IMR-90 (cell line): ENCODE results near the gene FOXK1. TPM values are rescaled to one million over a fixed set of nuclear protein-coding genes. Genes with fewer than 3 reads are reported as not detected.

ENCODE experiments used
- ATAC-seq: fragments of 200-7000 bp; cut with Tn5 transposase; 2 replicates; pipeline ENCODE4 v1.9.1; 2020; ENCODE audit warnings: low read depth, mild to moderate bottlenecking, moderate library complexity
- BruUV-seq: library from RNA; stranded (reverse); fragments of 400-500 nt; replicated peaks from 2 replicates; lab custom pipeline; 2021; lab: Mats Ljungman, UMichigan
- CTCF ChIA-PET: fragments of 300-600 bp; formaldehyde crosslinking; extraction: SDS; loops from one replicate; lab custom pipeline; 2021; ENCODE audit warnings: antibody characterized with exemption; lab: Yijun Ruan, JAX
- POLR2A ChIA-PET: fragments of 300-600 bp; sonication (Branson Sonifier 250); formaldehyde crosslinking; loops from one replicate; lab custom pipeline; 2022; ENCODE audit warnings: antibody characterized with exemption; ENCODE audit not compliant: unreplicated experiment; lab: Charles Lee
- DNase-seq: peaks from one replicate; pipeline ENCODE4 v3.0.0; 2013
- H2AFZ ChIP-seq: replicated peaks from 2 replicates; pipeline ENCODE3; 2013; ENCODE audit warnings: low read length, mild to moderate bottlenecking; ENCODE audit not compliant: poor library complexity
- H2AK5ac ChIP-seq: 2 replicates; pipeline ENCODE4 v1.6.1; 2013; ENCODE audit warnings: low read depth, low read length, inconsistent platforms
- H2AK9ac ChIP-seq: replicated peaks from 2 replicates; pipeline ENCODE3; 2013; ENCODE audit warnings: mild to moderate bottlenecking, low read depth, low read length, moderate library complexity; ENCODE audit not compliant: poor library complexity
- H2BK120ac ChIP-seq: 2 replicates; pipeline ENCODE4 v1.6.1; 2013; ENCODE audit warnings: low read depth, low read length, inconsistent platforms
- H2BK15ac ChIP-seq: 3 replicates; pipeline ENCODE4 v1.6.1; 2013; ENCODE audit warnings: low read depth, low read length, inconsistent platforms
- H2BK20ac ChIP-seq: 2 replicates; pipeline ENCODE4 v1.6.1; 2013; ENCODE audit warnings: low read depth, mild to moderate bottlenecking, inconsistent platforms, low read length, moderate library complexity
- H2BK5ac ChIP-seq: 2 replicates; pipeline ENCODE4 v1.6.1; 2013; ENCODE audit warnings: mild to moderate bottlenecking, low read depth, low read length, inconsistent platforms; ENCODE audit not compliant: poor library complexity, severe bottlenecking
- H3K14ac ChIP-seq: replicated peaks from 2 replicates; pipeline ENCODE4 v1.6.1; 2013; ENCODE audit warnings: low read depth, low read length, inconsistent platforms
- H3K18ac ChIP-seq: 2 replicates; pipeline ENCODE4 v1.6.1; 2013; ENCODE audit warnings: low read depth, low read length, control low read depth
- H3K23ac ChIP-seq: 2 replicates; pipeline ENCODE4 v1.6.1; 2013; ENCODE audit warnings: low read depth, low read length, inconsistent platforms
- H3K27ac ChIP-seq: 2 replicates; pipeline ENCODE4 v1.5.1; 2013; ENCODE audit warnings: mild to moderate bottlenecking, control low read depth, low read length; ENCODE audit not compliant: insufficient read depth
- H3K27me3 ChIP-seq: 2 replicates; pipeline ENCODE4 v1.6.1; 2013; ENCODE audit warnings: low read length; ENCODE audit not compliant: control insufficient read depth, insufficient read depth
- H3K36me3 ChIP-seq: 2 replicates; pipeline ENCODE4 v1.6.1; 2013; ENCODE audit warnings: low read length, mixed read lengths; ENCODE audit not compliant: control insufficient read depth, insufficient read depth
- H3K4ac ChIP-seq: 2 replicates; pipeline ENCODE4 v1.6.1; 2013; ENCODE audit warnings: low read depth, low read length, inconsistent platforms
- H3K4me1 ChIP-seq: 2 replicates; pipeline ENCODE4 v1.6.1; 2013; ENCODE audit warnings: low read length, mixed read lengths; ENCODE audit not compliant: control insufficient read depth, insufficient read depth
- H3K4me2 ChIP-seq: 2 replicates; pipeline ENCODE4 v1.6.1; 2013; ENCODE audit warnings: low read depth, mild to moderate bottlenecking, control low read depth, low read length, moderate library complexity
- H3K4me3 ChIP-seq: 2 replicates; pipeline ENCODE4 v1.5.1; 2013; ENCODE audit warnings: low read depth, mild to moderate bottlenecking, control low read depth, low read length, moderate library complexity; ENCODE audit not compliant: insufficient read depth
- H3K56ac ChIP-seq: 2 replicates; pipeline ENCODE4 v1.6.1; 2013; ENCODE audit warnings: low read length, inconsistent platforms; ENCODE audit not compliant: insufficient read depth; ENCODE audit errors: extremely low read depth
- H3K79me1 ChIP-seq, 2 experiments: 2 replicates each; pipeline ENCODE4 v1.6.1; 2013; ENCODE audit warnings: low read length in 2 of 2, inconsistent platforms in 1 of 2, low read depth in 1 of 2
- H3K9ac ChIP-seq: 2 replicates; pipeline ENCODE4 v1.6.1; 2013; ENCODE audit warnings: low read depth, low read length, control low read depth
- H3K9me1 ChIP-seq: 2 replicates; pipeline ENCODE4 v1.6.1; 2013; ENCODE audit warnings: low read length, inconsistent platforms; ENCODE audit not compliant: insufficient read depth
- H3K9me3 ChIP-seq: 2 replicates; pipeline ENCODE4 v1.6.1; 2013; ENCODE audit warnings: low read length; ENCODE audit not compliant: control insufficient read depth, insufficient read depth
- H4K20me1 ChIP-seq: 2 replicates; pipeline ENCODE4 v1.6.1; 2013; ENCODE audit warnings: low read length, inconsistent platforms; ENCODE audit not compliant: insufficient read depth
- H4K5ac ChIP-seq: 2 replicates; pipeline ENCODE4 v1.6.1; 2013; ENCODE audit warnings: mild to moderate bottlenecking, low read depth, low read length, control low read depth
- H4K8ac ChIP-seq, 2 experiments: 2 replicates each; pipeline ENCODE4 v1.6.1; 2013; ENCODE audit warnings: low read depth in 2 of 2, low read length in 2 of 2, control low read depth in 1 of 2, inconsistent platforms in 1 of 2
- H4K91ac ChIP-seq: 2 replicates; pipeline ENCODE4 v1.6.1; 2013; ENCODE audit warnings: low read depth, low read length, inconsistent platforms; ENCODE audit not compliant: insufficient read depth
- MAFK ChIP-seq: IDR thresholded peaks from 2 replicates; pipeline ENCODE4 v1.6.1; 2012; ENCODE audit warnings: low read depth, low read length, improper control_type of control experiment
- MAZ ChIP-seq: IDR thresholded peaks from 2 replicates; pipeline ENCODE4 v1.6.1; 2012; ENCODE audit warnings: low read depth, mild to moderate bottlenecking, low read length, improper control_type of control experiment, moderate library complexity, borderline replicate concordance
- MXI1 ChIP-seq: IDR thresholded peaks from 2 replicates; pipeline ENCODE4 v1.6.1; 2012; ENCODE audit warnings: low read depth, mild to moderate bottlenecking, low read length, moderate library complexity, borderline replicate concordance
- POLR2A ChIP-seq: IDR thresholded peaks from 2 replicates; pipeline ENCODE4 v1.6.1; 2012; ENCODE audit warnings: mild to moderate bottlenecking, low read depth, low read length
- RAD21 ChIP-seq: IDR thresholded peaks from 2 replicates; pipeline ENCODE4 v1.6.1; 2012; ENCODE audit warnings: low read length, improper control_type of control experiment
- RFX5 ChIP-seq: IDR thresholded peaks from 2 replicates; pipeline ENCODE4 v1.8.0; 2012; ENCODE audit warnings: low read depth, mild to moderate bottlenecking, low read length, moderate library complexity
- SMC3 ChIP-seq: fragments of 150-350 bp; IDR thresholded peaks from 2 replicates; pipeline ENCODE4 v1.6.1; 2016; ENCODE audit warnings: low read depth, mild to moderate bottlenecking, antibody characterized with exemption, low read length, moderate library complexity
- WGBS, 2 experiments: methylation state at CpG; one replicate each; pipeline versions ENCODE4 v1.1.5 to v1.1.7; 2013; ENCODE audit warnings: missing lambda C conversion rate in 2 of 2; ENCODE audit not compliant: insufficient read length in 1 of 2; ENCODE audit errors: extremely low coverage in 2 of 2; 5-methylcytosine and 5-hydroxymethylcytosine counted together
- dilution Hi-C: fragments of 300-500 bp; cut with HindIII; formaldehyde crosslinking; loops from one replicate; pipeline ENCODE4 v1.14.3; 2018; ENCODE audit warnings: low sequenced_read_pairs; ENCODE audit not compliant: unreplicated experiment
- in situ Hi-C: fragments of 300-500 bp; cut with MboI; formaldehyde crosslinking; loops from 3 replicates; pipeline ENCODE4 v1.14.3; 2019; ENCODE audit warnings: low sequenced_read_pairs, inconsistent platforms, mixed read lengths
- intact Hi-C: fragments of 100-400 bp; cut with micrococcal nuclease; formaldehyde crosslinking; loops from 2 replicates; pipeline ENCODE4 v1.10.0; 2022
- polyA plus RNA-seq, 3 experiments: library from polyadenylated mRNA; depleted of rRNA; stranded (reverse); fragments of >200 nt; gene quantifications; 2 replicates each; pipeline ENCODE4 v1.2.3, GENCODE V29; 2012; ENCODE audit warnings: low replicate concordance in 1 of 3
- total RNA-seq: library from RNA; depleted of rRNA; stranded (reverse); fragments of >200 nt; gene quantifications from 2 replicates; pipeline ENCODE4 v1.2.3, GENCODE V29; 2012
- TF ChIP-seq, protein P1 (sequence below): conservative IDR thresholded peaks from 2 replicates; pipeline ENCODE4 v1.5.1; 2012; ENCODE audit warnings: mild to moderate bottlenecking, low read depth, low read length, improper control_type of control experiment

The FOXK1 gene
- total and polyA plus RNA-seq, 2 of the 4 experiments (the other 2 are of a cell fraction), result 4.3 to 8.8 TPM

DNA sequence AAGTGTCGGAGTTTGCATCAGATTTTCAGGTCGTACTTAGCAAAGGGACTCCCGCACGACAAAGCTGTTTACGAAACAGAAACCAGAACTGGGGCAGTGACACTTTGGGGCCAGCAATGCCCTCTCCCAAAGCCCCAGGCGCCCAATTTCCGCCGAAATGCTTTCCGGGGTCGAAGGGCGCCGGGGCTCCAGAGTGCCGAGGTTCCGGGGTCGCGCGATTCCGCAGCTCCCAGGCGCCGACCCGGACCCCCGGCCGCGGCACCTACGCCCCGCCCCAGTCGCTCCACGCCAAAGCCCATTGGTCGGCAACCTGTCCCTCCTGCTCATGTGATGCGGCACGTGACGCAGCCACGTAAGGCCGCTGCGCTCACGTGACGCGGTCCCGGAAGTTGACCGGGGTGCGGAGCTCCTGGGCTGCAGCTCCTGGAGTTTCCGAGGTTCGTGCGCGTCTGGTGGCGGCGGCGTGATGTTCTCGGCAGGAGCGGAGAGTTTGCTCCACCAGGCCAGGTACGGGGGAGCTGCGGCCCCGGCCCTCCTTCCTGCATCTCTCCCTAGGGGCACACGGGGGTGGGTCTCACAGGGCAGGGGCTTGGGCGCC is 93.3 kb downstream of the FOXK1 start, which contains the start of gene AP5Z1 (continued):
- TF ChIP-seq MAZ (peak; percentile 63; the same call in 1 of the 2 replicates), POLR2A (peak; percentile 87), RFX5 (no peak)

DNA sequence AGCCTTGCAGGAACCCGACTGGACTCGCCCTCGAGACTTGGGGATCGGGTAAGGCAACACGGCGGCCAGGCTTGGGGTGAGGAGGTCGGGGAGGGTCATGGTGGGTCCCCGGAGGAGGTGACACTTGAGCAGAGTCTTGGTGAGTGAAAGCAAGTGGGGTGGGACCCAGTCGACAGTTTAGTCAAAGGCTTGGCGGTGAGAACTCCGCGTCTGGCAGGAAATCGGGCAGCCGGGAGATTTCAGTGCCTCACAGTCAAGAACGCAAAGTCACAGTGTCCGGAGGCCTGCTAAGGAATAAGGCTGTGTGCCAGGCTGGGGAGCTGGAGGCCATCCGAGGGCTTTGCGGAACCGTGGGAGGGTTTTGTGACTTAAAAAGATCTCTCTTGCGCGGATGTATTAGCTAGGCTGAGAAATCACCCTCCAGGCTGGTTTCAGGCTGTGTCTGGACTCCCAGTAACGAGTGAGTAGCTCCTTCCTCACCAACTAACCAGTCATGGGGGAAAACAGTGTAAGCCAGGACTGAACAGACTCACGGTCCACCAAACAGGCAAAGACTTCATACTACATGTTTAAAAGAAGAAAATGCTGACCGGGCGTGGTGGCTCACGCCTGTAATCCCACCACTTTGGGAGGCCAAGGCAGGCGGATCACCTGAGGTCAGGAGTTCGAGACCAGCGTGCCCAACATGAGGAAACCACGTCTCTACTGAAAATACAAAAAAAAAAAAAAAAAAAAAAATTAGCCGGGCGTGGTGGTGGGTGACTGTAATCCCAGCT is 93.9 kb downstream of the FOXK1 start:
- Histone ChIP-seq H3K4me2 (peak overlapping the region; percentile 86), H3K9me1 (peaks cover 10% of the 10 kb centered on the region; the same call in 1 of the 2 replicates), H4K8ac (peak overlapping the region; percentile 5 to 68; a peak in 3 of 4 replicates), H3K9me3 (no peaks in the 10 kb centered on the region), H2BK20ac (no peak overlapping the region), H3K56ac (0 out of 2 replicates have a peak overlapping the region, but pooled peaks have one; percentile 5), H2AFZ (peak overlapping the region; percentile 97), H3K4me1 (peaks cover 4% of the 10 kb centered on the region; the same call in 1 of the 2 replicates), H3K36me3 (peaks cover 8% of the 10 kb centered on the region), H2AK9ac (peak overlapping the region; percentile 94), H3K4ac (peak overlapping the region; percentile 58), H3K9ac (peak overlapping the region; percentile 73), H3K79me1 (peaks cover 13 to 63% of the 10 kb centered on the region in 2 experiments), H3K4me3 (peak overlapping the region; percentile 83), H3K18ac (no peak overlapping the region), H4K20me1 (peaks cover 27% of the 10 kb centered on the region), H2AK5ac (peak overlapping the region; percentile 56), H3K14ac (peak overlapping the region; percentile 96), H3K27me3 (no peaks in the 10 kb centered on the region), H2BK15ac (no peak overlapping the region), H4K91ac (peak overlapping the region; percentile 51; the same call in 1 of the 2 replicates), H3K23ac (peak overlapping the region; percentile 94), H2BK120ac (peak overlapping the region; percentile 55; the same call in 1 of the 2 replicates), H4K5ac (0 out of 2 replicates have a peak overlapping the region, but pooled peaks have one; percentile 40), H3K27ac (peak overlapping the region; percentile 68), H2BK5ac (peak overlapping the region; percentile 27)
- WGBS, 2 experiments, result 0% methylated on average over 3 of the region's 32 CpGs; no CpG with 5 or more reads in 1 of the 2 experiments
- no TSS peak for BruUV-seq
- TF ChIP-seq MXI1 (no peak), SMC3 (no peak), MAFK (peak; percentile 85), POLR2A (no peak), RAD21 (0 out of 2 replicates have a peak, but pooled peaks have one; percentile 0)
- TF ChIP-seq, protein P1, sequence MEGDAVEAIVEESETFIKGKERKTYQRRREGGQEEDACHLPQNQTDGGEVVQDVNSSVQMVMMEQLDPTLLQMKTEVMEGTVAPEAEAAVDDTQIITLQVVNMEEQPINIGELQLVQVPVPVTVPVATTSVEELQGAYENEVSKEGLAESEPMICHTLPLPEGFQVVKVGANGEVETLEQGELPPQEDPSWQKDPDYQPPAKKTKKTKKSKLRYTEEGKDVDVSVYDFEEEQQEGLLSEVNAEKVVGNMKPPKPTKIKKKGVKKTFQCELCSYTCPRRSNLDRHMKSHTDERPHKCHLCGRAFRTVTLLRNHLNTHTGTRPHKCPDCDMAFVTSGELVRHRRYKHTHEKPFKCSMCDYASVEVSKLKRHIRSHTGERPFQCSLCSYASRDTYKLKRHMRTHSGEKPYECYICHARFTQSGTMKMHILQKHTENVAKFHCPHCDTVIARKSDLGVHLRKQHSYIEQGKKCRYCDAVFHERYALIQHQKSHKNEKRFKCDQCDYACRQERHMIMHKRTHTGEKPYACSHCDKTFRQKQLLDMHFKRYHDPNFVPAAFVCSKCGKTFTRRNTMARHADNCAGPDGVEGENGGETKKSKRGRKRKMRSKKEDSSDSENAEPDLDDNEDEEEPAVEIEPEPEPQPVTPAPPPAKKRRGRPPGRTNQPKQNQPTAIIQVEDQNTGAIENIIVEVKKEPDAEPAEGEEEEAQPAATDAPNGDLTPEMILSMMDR, result no peak
- intact Hi-C loops (loop anchor here (1.0 to 10.0 kb wide), 3 partner anchors 31 to 161 kb away; no protein-coding TSS in a partner anchor), dilution Hi-C loops (no loop called here), in situ Hi-C loops (no loop called here)
- ChIA-PET POLR2A (interaction anchor here (1.0 to 1.2 kb wide), 3 partner anchors 8 to 163 kb away, joined by 3 to 17 read pairs (median 4); no protein-coding TSS in a partner anchor), CTCF (interaction anchor here (1.0 kb wide), 1 partner anchor 16 kb away, joined by 3 read pairs; no protein-coding TSS in a partner anchor)
- DNase-seq, result peak; percentile 49
- ATAC-seq, result peak; percentile 7
